HG03097 (cell line): ENCODE results near the gene PPM1H.
"Not testable (repeated sequence)": the region's sequence is repeated elsewhere in the genome, so short reads cannot be mapped to it uniquely, and the experiment has no call there.

ENCODE experiments used
- ATAC-seq: cut with Tn5 transposase; IDR thresholded peaks from one replicate; pipeline ENCODE4 v1.9.1; 2021; ENCODE audit not compliant: unreplicated experiment, low FRiP score

PPM1H gene

DNA sequence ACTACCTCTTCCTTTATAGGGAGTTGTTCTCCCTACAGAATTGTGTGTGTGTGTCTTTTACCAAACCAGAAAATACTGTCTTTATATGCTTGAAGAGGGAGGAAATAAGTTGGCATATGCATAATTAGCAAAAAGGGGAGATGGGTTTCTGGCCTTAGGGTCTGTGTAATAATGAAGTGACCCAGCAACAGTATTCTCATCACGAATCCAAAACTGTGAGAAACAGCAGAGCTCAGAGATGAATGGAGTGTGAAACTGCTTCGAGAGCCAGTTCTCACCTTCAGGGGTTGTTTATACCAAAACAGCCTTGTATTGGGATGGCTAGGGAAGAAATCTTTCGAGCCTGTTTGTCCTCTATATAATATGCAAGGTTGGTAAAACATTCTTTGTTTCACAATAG, 240.8 kb downstream of the PPM1H start:
- no peak for ATAC-seq

DNA sequence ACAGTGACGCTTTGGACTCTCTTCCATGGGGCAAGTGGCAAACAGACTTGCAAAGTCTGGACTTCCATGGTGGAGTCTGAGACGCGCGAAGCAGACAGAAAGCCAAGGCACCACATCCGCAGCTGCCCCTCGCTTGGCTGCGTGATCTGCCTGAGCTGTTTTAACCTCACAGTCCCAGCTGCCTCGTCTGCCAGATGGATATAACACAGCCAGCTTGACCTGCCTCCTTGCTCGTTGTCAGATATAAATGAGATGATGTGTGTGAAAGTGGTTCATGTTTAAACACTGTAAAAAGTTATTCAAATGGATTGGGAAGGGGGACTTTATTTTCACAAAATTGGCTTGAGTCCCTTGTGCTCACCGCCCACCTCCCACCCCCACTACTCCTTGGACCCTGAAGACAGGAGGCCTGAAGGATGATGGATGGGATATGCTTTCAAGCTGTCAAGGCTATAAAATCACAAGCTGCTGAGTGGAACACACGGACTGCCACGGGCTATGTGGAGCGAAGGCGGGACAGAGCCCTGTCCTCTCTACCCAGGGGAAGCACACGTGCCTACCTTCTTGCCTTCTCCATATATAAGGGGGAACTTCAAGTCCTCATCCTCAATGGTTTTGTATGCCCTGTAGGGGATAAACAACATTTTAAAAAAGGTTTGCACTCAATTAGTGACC, 241.4 kb downstream of the PPM1H start:
- no peak for ATAC-seq

DNA sequence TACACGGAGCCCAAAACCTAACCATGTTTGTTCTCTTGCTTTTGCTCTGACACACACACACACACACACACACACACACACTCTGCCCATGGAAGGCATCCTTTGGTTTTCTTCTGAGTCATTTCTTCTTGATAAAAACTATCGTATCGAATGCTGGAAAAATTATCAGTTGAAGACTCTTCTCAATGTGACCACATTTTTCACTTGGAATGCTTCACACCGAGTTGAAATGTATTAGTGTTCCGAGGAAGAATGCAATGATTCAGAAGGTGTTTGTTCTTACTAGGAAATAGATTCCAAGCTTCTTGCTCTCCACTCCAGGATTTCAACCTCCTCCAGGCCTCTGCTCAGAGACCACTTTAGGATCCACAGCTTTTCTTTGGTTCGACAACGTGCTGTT, 242.1 kb downstream of the PPM1H start:
- ATAC-seq = no peak

DNA sequence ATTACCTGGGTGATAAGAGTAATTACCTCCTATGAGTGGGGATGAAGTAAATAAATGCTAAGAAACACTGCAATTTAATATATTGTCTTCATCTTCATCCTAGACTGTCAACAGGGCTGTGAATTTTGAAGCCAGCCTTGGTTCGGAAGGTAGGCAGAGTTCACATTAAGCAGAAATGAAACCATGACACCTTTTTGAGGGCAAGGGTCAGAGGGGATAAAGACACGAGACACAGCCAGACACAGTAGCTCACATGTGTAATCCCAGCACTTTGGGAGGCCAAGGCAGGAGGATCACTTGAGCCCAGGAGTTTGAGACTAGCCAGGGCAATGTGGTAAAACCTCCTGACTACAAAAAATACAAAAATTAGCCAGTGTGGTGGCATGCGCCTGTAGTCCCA, 243.6 kb downstream of the PPM1H start:
- no peak for ATAC-seq

DNA sequence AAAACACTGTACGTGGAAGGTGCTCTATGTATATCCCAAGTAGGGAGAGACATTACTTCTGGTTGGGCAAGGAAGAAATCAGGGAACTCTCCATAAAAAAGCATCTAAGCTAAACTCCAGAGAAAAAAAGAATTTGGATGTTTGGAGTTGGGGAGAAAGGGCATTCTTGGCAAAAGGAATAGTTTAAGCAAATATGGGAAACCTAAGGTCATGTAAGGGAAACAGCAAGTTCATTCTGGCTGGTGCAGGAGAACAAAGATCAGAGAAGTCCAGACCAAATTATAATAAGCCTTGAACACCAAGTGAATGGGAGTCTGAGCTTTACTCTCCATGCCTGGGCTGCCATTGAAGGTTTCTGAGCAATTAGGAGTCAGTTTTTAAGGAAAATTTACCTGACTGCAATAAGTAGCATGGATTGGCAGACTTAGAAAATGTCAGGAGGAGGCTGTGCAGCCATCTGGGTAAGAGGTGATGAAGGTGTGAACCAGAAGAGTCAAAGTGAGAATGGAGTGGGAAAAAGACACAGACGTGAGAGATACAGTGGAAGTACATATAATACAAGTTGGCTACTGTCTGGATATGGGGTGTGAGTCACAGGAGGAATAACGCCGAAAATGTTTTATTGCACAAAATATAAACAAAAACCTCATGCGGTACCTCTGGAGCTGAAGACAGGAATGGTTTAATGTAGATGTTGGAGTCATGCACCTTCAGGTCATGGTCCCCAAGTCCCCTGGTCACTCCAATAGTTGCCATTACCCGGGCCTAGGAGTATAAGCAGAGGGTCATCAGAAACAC, 245.7 kb downstream of the PPM1H start:
- no peak for ATAC-seq

DNA sequence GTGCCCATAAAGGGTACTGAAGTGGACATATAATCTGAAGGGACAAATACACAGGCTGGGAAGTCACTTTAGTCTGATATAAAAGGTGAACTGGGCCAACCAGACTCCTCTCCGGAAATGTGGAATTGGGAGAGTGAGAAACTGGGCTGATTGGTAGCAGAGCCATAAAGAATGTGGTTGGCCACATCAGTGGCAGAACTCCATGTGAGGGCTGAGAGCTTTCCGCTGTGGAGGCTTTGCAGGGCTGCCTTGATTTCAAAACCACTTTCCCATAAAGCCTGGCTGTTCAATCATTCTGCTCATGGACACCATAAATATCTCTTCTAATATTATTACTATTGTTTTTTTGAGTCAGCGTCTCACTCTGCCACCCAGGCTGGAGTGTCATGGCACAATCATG, 248.0 kb downstream of the PPM1H start:
- ATAC-seq = no peak

DNA sequence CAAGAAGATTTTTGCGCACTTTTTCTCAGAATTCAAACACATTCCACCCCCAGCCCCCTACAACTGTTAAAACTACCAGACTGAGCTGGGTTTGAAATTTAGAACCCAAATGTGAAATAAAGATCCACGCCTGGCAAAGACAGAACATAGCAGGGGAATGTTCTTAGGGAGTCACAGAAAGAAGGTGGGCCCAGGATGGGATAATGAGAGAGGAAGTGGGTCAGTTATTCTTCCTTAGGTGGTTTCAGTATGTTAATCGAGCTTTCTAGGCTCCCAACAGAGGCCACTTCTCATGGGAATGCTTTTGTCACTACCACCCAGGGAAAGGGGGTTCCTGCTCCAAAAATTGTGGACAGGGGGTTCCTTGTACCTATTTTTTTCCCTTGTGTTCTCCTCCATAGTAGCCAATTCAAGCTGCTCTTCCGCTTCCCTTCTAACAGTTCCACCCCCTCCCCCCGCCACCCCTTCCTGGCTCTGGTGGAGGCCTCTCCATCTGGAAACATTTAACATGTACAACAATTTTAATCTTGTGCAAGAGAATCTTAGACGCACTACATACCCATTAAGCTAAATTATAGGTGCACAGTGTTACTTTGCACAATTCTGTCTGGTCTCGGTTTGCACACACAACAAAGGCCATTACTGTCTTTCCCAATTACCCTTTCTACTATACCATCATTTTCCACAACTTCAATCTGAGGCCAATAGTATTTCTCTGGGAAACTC, 250.2 kb downstream of the PPM1H start:
- ATAC-seq = no peak

DNA sequence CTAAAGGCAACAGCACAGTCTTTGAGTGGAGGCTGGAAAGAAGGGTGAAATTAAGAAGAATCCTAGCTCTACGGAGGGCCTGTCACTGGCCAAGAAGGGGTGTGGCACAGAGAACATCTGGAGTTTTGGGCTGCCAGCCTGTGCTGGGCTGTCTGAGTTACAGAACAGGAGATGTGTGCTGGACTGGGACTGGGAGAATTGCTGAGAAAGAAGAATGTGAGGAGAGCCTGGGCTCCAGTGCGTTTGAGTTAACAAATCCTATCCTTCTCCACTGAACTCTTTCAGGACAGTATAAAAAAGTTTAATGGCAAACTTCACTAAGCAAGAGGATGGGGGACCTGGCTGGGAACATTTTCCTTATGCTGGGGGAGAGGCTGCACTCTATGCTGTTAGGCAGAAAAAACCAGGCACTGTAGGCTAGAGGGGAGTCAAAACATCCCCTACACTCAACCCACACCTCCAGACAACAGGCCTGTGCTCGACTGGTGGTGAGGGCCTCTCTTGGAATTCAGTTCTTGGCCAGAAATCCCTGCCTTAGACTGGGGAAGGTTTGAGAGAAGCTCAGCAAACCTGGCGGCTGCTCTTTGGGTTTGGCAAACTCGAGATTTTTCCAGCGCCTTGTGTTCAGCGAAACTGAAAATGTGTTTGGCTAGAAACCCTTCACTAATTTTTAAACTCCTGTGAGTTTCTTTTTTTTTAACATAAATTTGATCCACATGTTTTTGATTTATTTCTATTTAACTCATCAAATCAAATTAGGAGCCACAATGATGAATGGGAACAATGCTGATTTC, 251.0 kb downstream of the PPM1H start:
- ATAC-seq = no peak

DNA sequence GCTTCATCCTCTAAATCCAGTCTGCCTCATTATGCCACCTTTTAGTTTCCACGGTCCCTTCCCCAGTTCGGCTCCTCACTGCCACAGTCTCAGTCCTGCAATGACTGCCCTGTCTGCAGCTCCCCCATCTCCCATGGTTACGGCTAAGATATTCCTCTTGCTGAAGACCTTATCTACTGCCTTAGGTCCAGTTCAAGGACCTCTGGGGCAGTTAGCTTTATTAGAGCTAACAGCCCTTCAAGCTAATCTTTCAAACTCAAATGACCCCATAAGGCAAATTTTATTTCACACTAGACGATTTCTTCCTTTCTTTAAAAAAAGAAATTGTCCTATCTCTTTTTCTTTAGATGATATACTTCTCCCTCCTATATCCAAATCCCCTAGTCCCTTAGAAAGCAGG, 253.6 kb downstream of the PPM1H start:
- ATAC-seq = no peak

DNA sequence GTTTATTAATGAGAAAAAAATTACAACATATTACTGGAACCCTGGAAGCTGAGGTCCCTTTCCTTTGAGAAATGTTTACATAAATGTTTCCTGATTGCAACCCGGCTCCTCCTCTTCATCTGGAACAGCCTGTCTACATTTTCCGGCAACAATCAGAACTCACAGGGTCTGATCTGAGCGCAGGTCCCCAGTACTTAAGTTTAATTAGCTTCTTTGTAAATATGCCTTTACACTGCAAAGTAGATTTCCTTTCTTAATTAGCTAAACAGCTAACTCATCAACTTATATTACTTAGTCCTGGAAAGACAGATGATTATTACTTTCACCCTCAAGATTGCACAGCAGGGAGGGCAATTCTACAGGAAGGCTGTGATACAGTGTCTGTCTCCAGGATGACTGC, 255.3 kb downstream of the PPM1H start:
- no peak for ATAC-seq

DNA sequence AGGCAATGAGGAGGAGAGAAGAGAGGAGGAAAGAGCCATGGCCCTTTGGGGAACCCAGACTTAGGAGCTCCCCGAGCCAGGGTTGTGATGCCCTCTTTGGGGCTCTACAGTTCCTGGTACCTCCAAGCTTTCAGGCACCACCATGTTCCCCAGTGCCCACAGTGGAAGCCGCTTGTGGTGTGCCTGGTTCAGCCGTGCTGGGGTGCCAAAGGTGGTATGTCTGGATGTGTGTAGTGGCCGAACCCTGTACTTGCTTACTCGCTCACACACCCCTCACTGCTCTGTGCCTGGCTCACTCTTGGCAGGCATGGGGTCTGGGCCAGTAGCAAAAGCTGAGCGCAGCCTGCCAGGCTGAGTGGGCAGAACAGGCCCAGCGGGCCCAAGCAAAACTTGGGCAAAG, 257.6 kb downstream of the PPM1H start:
- no peak for ATAC-seq

DNA sequence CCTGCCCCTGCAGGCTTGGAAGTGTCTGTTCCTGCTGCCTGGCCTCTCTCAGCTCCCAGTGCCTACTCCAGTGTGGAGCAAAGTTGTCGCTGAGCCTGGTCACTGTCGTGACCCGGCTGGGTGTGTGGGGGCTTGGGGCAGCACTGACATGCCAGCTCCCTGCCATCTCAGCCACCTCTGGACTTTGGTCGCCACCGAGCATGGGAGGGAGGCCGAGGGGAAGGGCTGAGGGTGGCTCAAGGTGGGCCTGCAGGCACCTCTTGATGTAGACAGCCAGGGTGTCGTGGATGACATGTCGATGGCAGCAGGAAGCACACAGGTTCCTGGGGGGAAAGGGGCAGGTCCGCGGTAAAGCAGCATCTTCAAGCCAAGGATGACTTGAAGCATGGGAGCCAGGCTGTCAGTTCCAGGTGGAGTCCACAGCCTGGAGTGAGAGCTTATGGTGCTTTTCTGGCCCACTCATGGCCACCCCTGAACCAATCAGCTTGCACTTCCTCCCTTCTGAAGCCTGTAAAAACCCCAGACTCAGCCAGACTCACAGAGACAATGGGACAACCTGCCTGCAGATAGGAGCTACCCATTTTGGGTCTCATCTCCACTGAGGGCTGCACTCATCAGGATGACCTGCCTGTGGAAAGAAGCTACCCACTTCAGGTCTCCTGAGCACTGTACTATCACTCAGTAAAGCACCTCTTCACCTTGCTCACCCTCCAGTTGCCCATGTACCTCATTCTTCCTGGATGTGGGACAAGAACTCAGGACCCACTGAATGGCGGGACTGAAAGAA, 258.2 kb downstream of the PPM1H start:
- ATAC-seq = no peak

DNA sequence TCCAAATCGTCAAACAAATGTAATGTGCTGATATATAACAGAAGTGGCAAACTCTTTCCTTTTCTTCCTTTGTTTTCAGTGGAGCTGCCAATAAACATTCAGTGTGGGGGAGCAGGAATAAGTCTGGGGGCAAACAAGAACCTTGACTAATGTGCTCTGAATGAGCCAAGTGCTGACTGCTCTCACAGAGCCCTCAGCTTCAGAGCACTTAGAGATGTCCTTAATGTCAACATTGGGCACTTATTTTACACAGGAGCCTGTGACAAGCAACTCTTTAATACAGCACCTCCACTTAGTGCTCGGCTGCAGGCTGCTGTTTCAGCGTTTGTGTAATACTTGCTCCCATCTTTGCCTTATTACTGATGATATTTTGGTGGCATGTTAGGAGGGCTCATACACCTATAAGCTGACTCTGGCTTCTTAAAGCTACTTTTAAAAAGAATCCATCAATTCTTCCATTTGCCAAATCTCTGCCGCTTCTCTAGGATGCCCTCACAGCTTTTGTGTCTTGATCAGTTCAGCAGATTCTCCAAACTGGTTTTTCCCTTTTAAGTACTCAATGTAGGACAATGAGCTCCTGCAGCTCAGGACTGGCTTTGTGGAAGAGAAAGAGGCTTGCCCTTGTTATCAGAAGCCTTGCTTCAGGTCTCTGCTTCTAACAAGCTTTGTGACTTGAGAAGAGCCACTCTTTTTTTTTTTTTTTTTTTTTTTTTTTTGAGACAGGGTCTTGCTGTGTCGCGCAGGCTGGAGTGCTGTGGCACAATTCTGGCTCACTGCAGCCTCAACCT, 261.7 kb downstream of the PPM1H start:
- no peak for ATAC-seq

DNA sequence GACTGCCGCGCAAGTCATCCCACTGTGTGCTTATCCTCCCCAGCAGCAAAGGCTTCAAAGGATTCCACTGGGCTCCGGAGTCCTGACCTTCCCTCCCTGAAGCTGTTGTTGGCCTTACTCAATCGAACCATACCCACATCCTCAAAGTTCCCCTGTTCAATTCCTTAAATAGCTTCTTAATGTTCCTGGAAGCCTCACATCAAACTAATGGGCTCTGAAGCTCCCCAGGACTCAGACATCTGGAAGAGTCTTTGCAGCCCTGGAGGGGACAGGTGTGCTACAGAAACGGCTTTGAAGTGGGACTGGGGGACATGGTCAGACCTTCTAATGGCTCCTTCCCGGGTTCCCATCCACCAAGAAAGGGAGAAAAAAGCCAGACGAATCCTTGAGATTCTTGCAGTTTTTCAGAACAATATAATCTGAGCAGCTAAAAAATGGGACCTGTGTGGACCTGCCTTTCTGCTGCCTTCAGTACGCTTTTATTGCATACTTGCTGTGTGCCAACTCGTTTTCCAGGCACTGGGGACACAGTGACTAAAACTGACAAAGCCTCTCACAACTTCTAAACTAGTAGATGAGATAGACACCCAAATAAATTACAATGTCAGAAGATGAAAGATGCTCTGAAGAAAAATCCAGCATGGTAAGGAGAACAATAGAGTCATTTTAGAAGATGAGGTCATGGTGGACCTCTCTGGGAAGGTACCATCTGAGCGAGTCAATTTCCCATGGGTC, 263.8 kb downstream of the PPM1H start:
- no peak for ATAC-seq

DNA sequence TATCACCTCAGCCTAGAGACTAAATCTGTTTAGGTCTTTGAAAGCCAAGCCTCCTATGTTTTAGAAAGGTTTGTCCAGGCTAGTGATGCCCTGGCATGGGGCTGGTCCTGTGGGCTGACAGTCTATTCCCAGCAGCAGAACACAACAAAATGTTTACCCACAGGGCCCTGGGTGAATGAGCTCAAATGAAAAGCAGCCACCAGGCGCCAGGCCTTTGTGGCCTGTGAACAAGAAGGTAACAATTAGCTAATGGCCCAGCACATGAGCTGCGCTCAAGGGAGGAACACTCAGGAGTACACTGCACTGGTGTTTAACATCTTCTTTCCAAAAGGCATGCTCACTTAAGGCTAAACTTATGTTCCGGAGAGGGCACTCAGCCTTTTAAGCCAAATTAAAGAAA, 266.2 kb downstream of the PPM1H start:
- no peak for ATAC-seq

DNA sequence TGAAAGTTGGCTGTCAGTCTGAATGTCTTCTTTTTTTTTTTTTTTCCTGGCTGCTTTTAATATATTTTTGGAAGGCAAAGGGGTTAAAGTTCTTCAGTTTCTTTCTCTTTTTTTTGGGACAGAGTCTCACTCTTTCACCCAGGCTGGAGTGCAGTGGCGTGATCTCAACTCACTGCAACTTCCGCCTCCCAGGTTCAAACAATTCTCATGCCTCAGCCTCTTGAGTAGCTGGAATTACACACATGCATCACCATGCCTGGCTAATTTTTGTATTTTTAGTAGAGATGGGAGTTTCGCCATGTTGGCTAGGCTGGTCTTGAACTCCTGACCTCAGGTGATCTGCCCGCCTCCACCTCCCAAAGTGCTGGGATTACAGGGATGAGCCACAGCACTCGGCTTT, 270.0 kb downstream of the PPM1H start:
- not testable (repeated sequence) for ATAC-seq

DNA sequence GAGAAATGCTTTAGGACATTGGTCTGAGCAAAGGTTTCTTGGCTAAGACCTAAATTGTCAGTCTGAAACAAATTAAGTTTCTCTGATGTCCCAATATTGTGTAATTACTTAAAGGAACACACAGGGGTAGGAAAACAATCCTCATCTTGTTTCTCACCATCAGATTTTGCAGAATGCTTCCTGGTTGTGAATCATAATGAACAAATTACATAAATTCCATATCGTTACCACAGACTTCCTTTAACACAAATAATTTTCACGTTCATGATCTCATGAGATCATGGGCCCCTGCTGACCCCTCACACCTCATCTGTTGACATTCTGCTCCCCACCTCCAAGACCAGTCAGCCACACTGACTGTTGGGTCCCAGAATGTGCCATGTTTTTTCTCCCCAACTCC, 274.2 kb downstream of the PPM1H start:
- no peak for ATAC-seq

DNA sequence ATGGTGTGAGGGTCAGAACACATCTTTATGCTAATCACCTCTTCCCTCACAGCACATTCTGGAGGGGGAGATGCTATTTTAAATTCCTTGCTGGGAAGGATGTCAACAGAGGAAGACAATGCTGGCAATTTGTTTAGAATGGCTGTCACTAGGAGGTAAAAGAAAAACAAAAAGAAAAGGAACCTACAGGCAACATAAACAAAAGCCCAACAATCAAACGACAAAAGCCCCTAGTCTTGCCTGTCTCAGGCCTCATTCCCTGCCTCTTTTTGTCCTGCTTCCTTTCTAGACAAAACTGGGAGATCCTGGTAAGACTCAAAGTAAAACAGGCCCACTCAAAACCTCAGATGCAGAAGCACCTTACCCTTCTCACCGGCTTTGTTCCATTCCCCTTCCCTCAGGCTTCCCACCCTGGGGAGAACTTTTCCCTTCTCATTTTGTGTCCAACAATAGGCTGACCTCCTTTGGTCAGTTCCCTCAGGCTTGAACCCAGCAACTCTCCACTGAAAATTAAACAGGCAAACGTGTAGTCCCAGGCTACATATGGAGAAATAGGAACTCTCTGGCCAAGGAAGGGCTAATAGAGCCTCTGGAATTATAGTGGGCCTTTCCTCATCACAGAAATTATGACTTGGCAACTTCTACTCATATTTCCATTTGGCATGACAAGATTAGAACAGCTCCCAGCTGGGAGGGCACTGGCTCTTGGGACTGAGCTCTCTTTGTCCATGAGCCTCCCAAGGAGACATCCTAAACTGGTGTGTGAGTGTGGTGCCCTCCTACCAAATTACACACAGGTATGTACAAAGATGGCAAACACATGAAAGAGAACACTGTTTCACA, 275.3 kb downstream of the PPM1H start:
- no peak for ATAC-seq
